PC-9 (cell line): ENCODE data around the gene ORC5. TPM values are rescaled to one million over a fixed set of nuclear protein-coding genes. Genes with fewer than 3 reads are reported as not detected.

Experiments
- BruUV-seq: library from RNA; stranded (reverse); fragments of 400-500 nt; replicated peaks from 2 replicates; lab custom pipeline; 2021; lab: Mats Ljungman, UMichigan
- CTCF ChIA-PET: fragments of 300-600 bp; sonication (Branson Sonifier 250); formaldehyde crosslinking; loops from one replicate; lab custom pipeline; 2022; ENCODE audit warnings: antibody characterized with exemption; lab: Charles Lee
- POLR2A ChIA-PET: fragments of 300-600 bp; sonication (Branson Sonifier 250); formaldehyde crosslinking; loops from one replicate; lab custom pipeline; 2022; ENCODE audit warnings: antibody characterized with exemption; ENCODE audit not compliant: unreplicated experiment; lab: Charles Lee
- DNase-seq, 2 experiments: peaks; one replicate each; pipeline versions ENCODE4 v3.0.0 to v3.0.0-alpha.2; 2015 to 2022; ENCODE audit warnings: mixed read lengths in 1 of 2
- H2AFZ ChIP-seq: fragments of 200-600 bp; sonication (generic); 2 replicates; pipeline ENCODE4 v1.8.1; 2017; ENCODE audit warnings: antibody characterized with exemption
- H3F3A ChIP-seq: fragments of 200-600 bp; sonication (generic); 2 replicates; pipeline ENCODE4 v1.8.1; 2017; ENCODE audit warnings: antibody characterized with exemption, mild to moderate bottlenecking, low read depth; ENCODE audit not compliant: insufficient read depth
- H3K27ac ChIP-seq: fragments of 200-600 bp; sonication (generic); 2 replicates; pipeline ENCODE4 v1.6.1; 2016; ENCODE audit warnings: mixed run types
- H3K27me3 ChIP-seq: fragments of 200-600 bp; sonication (generic); 2 replicates; pipeline ENCODE4 v1.6.1; 2016; ENCODE audit warnings: low read depth, mixed run types; ENCODE audit not compliant: insufficient read depth
- H3K36me3 ChIP-seq: fragments of 200-600 bp; sonication (generic); 2 replicates; pipeline ENCODE4 v1.6.1; 2016; ENCODE audit warnings: low read depth, mixed run types
- H3K4me1 ChIP-seq: fragments of 200-600 bp; sonication (generic); replicated peaks from 2 replicates; pipeline ENCODE4 v1.6.1; 2016; ENCODE audit warnings: mixed run types; ENCODE audit not compliant: insufficient read depth
- H3K4me2 ChIP-seq: fragments of 200-600 bp; sonication (generic); 2 replicates; pipeline ENCODE4 v1.6.1; 2017; ENCODE audit warnings: mixed run types
- H3K4me3 ChIP-seq: fragments of 200-600 bp; sonication (generic); 2 replicates; pipeline ENCODE4 v1.6.1; 2016; ENCODE audit warnings: mixed run types
- H3K79me2 ChIP-seq: fragments of 200-600 bp; sonication (generic); 2 replicates; pipeline ENCODE4 v1.6.1; 2017; ENCODE audit warnings: low read depth, mixed run types
- H3K9me2 ChIP-seq: fragments of 200-600 bp; sonication (generic); 2 replicates; pipeline ENCODE4 v1.8.1; 2017; ENCODE audit warnings: mild to moderate bottlenecking; ENCODE audit not compliant: insufficient read depth
- H3K9me3 ChIP-seq: fragments of 200-600 bp; sonication (generic); 2 replicates; pipeline ENCODE4 v1.8.1; 2016; ENCODE audit warnings: low read depth; ENCODE audit not compliant: insufficient read depth
- H4K20me1 ChIP-seq: fragments of 200-600 bp; sonication (generic); 2 replicates; pipeline ENCODE4 v1.8.1; 2017; ENCODE audit not compliant: insufficient read depth
- CTCF ChIP-seq: fragments of 200-600 bp; sonication (generic); conservative IDR thresholded peaks from 2 replicates; pipeline ENCODE4 v1.6.1; 2017; ENCODE audit warnings: mixed run types, antibody characterized with exemption, mild to moderate bottlenecking, moderate library complexity
- EZH2 ChIP-seq: fragments of 200-600 bp; sonication (generic); IDR thresholded peaks from 2 replicates; pipeline ENCODE4 v1.8.0; 2017; ENCODE audit warnings: antibody characterized with exemption, low read depth
- intact Hi-C: fragments of 100-400 bp; cut with micrococcal nuclease; formaldehyde crosslinking; loops from one replicate; pipeline ENCODE4 v1.10.0; 2022; ENCODE audit not compliant: unreplicated experiment
- total RNA-seq: library from RNA; stranded (reverse); gene quantifications from 2 replicates; pipeline ENCODE4 v1.2.3, GENCODE V29; 2021

Gene ORC5
- total RNA-seq, 1 experiment from 2014 or later, result 22.9 TPM

GRCh38 chr7:104137511-104137910 lies 70.3 kb downstream of the ORC5 start:
- no peak for TF ChIP-seq CTCF
- no peak for TF ChIP-seq EZH2
- no peak overlapping the region for H2AFZ ChIP-seq
- no peak for DNase-seq
- CTCF ChIA-PET, result no interaction called here
- H3K4me2 ChIP-seq, result no peak overlapping the region
- POLR2A ChIA-PET, result interaction anchor here (0.6 kb wide), 1 partner anchor 38 kb away, joined by 6 read pairs; no protein-coding TSS in a partner anchor
- no peak overlapping the region for H3K4me3 ChIP-seq
- H3K9me2 ChIP-seq, result no peaks in the 10 kb centered on the region
- H3K27me3 ChIP-seq, result no peaks in the 10 kb centered on the region
- no peaks in the 10 kb centered on the region for H3K4me1 ChIP-seq
- H4K20me1 ChIP-seq, result 0 out of 2 replicates have a peak, but pooled peaks cover under 1% of the 10 kb centered on the region
- no peaks in the 10 kb centered on the region for H3K9me3 ChIP-seq
- BruUV-seq, result no TSS peak
- H3K36me3 ChIP-seq, result peaks cover 7% of the 10 kb centered on the region; the same call in 1 of the 2 replicates
- intact Hi-C loops, result no loop called here
- H3K79me2 ChIP-seq, result no peaks in the 10 kb centered on the region
- no peak overlapping the region for H3K27ac ChIP-seq
- no peaks in the 10 kb centered on the region for H3F3A ChIP-seq

- ChIA-PET POLR2A (no interaction called here), CTCF (no interaction called here)
- Histone ChIP-seq H3K9me3 (no peaks in the 10 kb centered on the region), H3K27ac (no peak overlapping the region), H3K4me3 (no peak overlapping the region), H3K27me3 (no peaks in the 10 kb centered on the region), H4K20me1 (0 out of 2 replicates have a peak, but pooled peaks cover 4% of the 10 kb centered on the region), H3K36me3 (peaks cover 7% of the 10 kb centered on the region; the same call in 1 of the 2 replicates), H3F3A (no peaks in the 10 kb centered on the region), H2AFZ (no peak overlapping the region), H3K4me2 (no peak overlapping the region), H3K9me2 (no peaks in the 10 kb centered on the region), H3K79me2 (no peaks in the 10 kb centered on the region), H3K4me1 (no peaks in the 10 kb centered on the region)
- no TSS peak for BruUV-seq
- no peak for DNase-seq
- intact Hi-C loops, result no loop called here
- TF ChIP-seq EZH2 (no peak), CTCF (no peak)
Measured at GRCh38 chr7:104136981-104137380, 70.8 kb downstream of the ORC5 start.

GRCh38 chr7:104136561-104136960 lies 71.3 kb downstream of the ORC5 start:
- intact Hi-C loops, result no loop called here
- Histone ChIP-seq H3F3A (no peaks in the 10 kb centered on the region), H4K20me1 (0 out of 2 replicates have a peak, but pooled peaks cover 4% of the 10 kb centered on the region), H3K36me3 (peaks cover 7% of the 10 kb centered on the region; the same call in 1 of the 2 replicates), H2AFZ (no peak overlapping the region), H3K9me3 (no peaks in the 10 kb centered on the region), H3K27me3 (no peaks in the 10 kb centered on the region), H3K9me2 (no peaks in the 10 kb centered on the region), H3K4me3 (no peak overlapping the region), H3K4me2 (no peak overlapping the region), H3K79me2 (no peaks in the 10 kb centered on the region), H3K27ac (no peak overlapping the region), H3K4me1 (no peaks in the 10 kb centered on the region)
- no TSS peak for BruUV-seq
- ChIA-PET POLR2A (interaction anchor here (0.6 kb wide), 1 partner anchor 464 kb away, joined by 4 read pairs; no protein-coding TSS in a partner anchor), CTCF (no interaction called here)
- no peak for DNase-seq
- no peak for TF ChIP-seq EZH2
- no peak for TF ChIP-seq CTCF
